GM12872 (cell line): ENCODE results near the gene CHST15.

Source experiments
- TF ChIP-seq, protein P1 (sequence below): IDR thresholded peaks from 3 replicates; pipeline ENCODE4 v1.5.1; 2011; ENCODE audit warnings: low read depth, mild to moderate bottlenecking, low read length, moderate library complexity; ENCODE audit not compliant: insufficient read depth

The CHST15 gene

GRCh38 chr10:124056337-124056980 lies 36.9 kb downstream of the CHST15 start:
- TF ChIP-seq, protein P1, sequence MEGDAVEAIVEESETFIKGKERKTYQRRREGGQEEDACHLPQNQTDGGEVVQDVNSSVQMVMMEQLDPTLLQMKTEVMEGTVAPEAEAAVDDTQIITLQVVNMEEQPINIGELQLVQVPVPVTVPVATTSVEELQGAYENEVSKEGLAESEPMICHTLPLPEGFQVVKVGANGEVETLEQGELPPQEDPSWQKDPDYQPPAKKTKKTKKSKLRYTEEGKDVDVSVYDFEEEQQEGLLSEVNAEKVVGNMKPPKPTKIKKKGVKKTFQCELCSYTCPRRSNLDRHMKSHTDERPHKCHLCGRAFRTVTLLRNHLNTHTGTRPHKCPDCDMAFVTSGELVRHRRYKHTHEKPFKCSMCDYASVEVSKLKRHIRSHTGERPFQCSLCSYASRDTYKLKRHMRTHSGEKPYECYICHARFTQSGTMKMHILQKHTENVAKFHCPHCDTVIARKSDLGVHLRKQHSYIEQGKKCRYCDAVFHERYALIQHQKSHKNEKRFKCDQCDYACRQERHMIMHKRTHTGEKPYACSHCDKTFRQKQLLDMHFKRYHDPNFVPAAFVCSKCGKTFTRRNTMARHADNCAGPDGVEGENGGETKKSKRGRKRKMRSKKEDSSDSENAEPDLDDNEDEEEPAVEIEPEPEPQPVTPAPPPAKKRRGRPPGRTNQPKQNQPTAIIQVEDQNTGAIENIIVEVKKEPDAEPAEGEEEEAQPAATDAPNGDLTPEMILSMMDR, result no peak

- TF ChIP-seq, protein P1, result no peak
These were observed 39.4 kb downstream of the CHST15 start for GRCh38 chr10:124053971-124054370.

DNA sequence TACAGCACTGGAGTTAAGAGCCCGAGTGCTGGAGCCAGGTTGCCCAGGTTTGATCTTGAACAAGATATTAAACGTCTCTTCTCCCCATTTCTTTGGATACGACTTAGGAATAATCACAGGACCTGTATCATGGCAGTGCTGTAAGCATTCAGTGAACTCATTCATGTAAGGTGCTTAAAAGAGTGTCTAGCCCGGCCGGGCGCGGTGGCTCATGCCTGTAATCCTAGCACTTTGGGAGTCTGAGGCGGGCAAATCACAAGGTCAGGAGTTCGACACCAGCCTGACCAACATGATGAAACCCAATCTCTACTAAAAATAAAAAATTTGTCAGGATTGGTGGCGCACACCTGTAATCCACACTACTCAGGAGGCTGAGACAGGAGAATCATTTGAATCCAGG lies 40.8 kb downstream of the CHST15 start:
- TF ChIP-seq, protein P1, result no peak

DNA sequence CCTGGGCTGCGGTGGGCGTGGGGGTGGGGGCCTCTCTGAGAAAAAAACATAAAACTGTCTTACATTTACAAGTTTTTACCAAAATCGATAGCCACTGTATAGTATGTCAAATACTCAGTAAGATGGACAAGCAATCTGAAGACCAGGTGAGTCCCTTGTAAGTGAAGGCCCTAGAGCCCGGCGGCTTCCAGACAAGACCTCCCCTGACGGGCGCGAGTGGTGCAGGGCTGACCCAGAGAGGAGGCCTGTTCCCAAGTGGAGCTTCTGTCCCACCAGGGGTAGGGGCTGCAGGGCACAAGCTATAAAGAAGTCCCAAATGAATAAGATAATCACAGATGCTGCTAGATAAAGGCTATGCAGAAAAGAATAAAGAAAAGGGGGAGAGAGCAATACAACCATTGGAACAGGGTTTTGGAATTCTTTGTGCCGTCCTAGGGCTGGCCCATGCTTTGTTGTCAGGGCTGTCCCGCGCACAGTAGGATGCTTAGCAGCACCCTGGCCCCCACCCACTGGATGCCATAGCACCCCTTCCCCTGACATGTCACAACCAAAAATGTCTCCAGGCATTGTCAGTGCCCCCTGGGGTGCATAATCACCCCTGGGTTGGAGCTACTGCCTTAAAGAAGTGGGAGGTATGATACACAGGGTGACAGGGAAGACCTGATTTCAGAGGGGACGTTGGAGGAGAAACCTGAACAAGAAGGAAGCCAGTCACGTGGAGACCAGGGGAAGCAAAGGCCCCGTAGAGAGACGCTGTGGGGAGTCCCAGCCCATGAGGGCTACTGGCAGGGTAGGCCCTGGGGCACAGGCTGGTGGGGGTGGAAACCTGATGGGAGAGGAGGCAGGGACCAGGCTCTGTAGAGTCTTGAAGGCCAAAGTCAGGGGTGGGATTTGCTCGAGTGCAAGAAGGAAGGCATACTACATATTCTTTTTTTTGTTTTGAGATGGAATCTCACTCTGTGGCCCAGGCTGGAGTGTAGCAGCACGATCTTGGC lies 43.1 kb downstream of the CHST15 start:
- TF ChIP-seq, protein P1, result no peak

- TF ChIP-seq, protein P1, result no peak
These were observed 43.9 kb downstream of the CHST15 start for GRCh38 chr10:124049484-124049883.

GRCh38 chr10:124048371-124049290 lies 44.8 kb downstream of the CHST15 start:
- TF ChIP-seq, protein P1, result no peak
